OCI-LY1 (cell line): ENCODE data around the gene CLP1.

Experiments
- H2AFZ ChIP-seq: fragments of 200-600 bp; sonication (generic), shearing (Covaris generic); 2 replicates; pipeline ENCODE4 v1.6.0; 2014; ENCODE audit warnings: antibody characterized with exemption, mild to moderate bottlenecking, low read length
- H3F3A ChIP-seq: fragments of 200-600 bp; sonication (generic), shearing (Covaris generic); 2 replicates; pipeline ENCODE4 v1.6.0; 2014; ENCODE audit warnings: mild to moderate bottlenecking, antibody characterized with exemption, low read length, moderate library complexity; ENCODE audit not compliant: insufficient read depth
- H3K27ac ChIP-seq: fragments of 200-600 bp; sonication (generic); 2 replicates; pipeline ENCODE4 v1.5.1; 2014; ENCODE audit warnings: low read length, mixed run types, mild to moderate bottlenecking, low read depth; ENCODE audit not compliant: poor library complexity, severe bottlenecking
- H3K27me3 ChIP-seq: fragments of 200-600 bp; sonication (generic); 2 replicates; pipeline ENCODE4 v1.6.0; 2014; ENCODE audit warnings: antibody characterized with exemption, mild to moderate bottlenecking, low read length, moderate library complexity; ENCODE audit not compliant: insufficient read depth
- H3K36me3 ChIP-seq: fragments of 200-600 bp; sonication (generic); 2 replicates; pipeline ENCODE4 v1.6.1; 2014; ENCODE audit warnings: mild to moderate bottlenecking, antibody characterized with exemption, low read length, moderate library complexity, mixed read lengths; ENCODE audit not compliant: insufficient read depth
- H3K4me1 ChIP-seq: fragments of 200-600 bp; sonication (generic); 2 replicates; pipeline ENCODE4 v1.5.1; 2014; ENCODE audit warnings: mild to moderate bottlenecking, low read length, moderate library complexity; ENCODE audit not compliant: insufficient read depth, severe bottlenecking
- H3K4me2 ChIP-seq: fragments of 200-600 bp; sonication (generic), shearing (Covaris generic); 2 replicates; pipeline ENCODE4 v1.6.1; 2014; ENCODE audit warnings: low read length
- H3K4me3 ChIP-seq: fragments of 200-600 bp; sonication (generic); 2 replicates; pipeline ENCODE4 v1.5.1; 2014; ENCODE audit warnings: low read length, low read depth, mild to moderate bottlenecking, mixed read lengths; ENCODE audit not compliant: poor library complexity, severe bottlenecking
- H3K79me2 ChIP-seq: fragments of 200-600 bp; shearing (Covaris generic); 2 replicates; pipeline ENCODE4 v1.6.1; 2016; ENCODE audit warnings: mixed run types, low read length, mixed read lengths; ENCODE audit not compliant: insufficient read depth
- H3K9ac ChIP-seq: fragments of 200-600 bp; sonication (generic), shearing (Covaris generic); 2 replicates; pipeline ENCODE4 v1.6.1; 2014; ENCODE audit warnings: mild to moderate bottlenecking, low read length, mixed read lengths
- H3K9me2 ChIP-seq: fragments of 200-600 bp; sonication (generic), shearing (Covaris generic); 2 replicates; pipeline ENCODE4 v1.6.1; 2014; ENCODE audit warnings: low read depth, mild to moderate bottlenecking, low read length, mixed read lengths
- H3K9me3 ChIP-seq: fragments of 200-600 bp; shearing (Covaris generic); 2 replicates; pipeline ENCODE4 v1.6.1; 2014; ENCODE audit warnings: low read length, mixed read lengths
- H4K20me1 ChIP-seq: fragments of 200-600 bp; sonication (generic), shearing (Covaris generic); 2 replicates; pipeline ENCODE4 v1.6.0; 2016; ENCODE audit warnings: mild to moderate bottlenecking, low read length; ENCODE audit not compliant: insufficient read depth
- EZH2 ChIP-seq: fragments of 200-600 bp; sonication (generic), shearing (Covaris generic); IDR thresholded peaks from 2 replicates; pipeline ENCODE4 v1.8.0; 2017; ENCODE audit warnings: borderline replicate concordance, mixed run types, mild to moderate bottlenecking, antibody characterized with exemption, low read length, moderate library complexity, mixed read lengths
- TF ChIP-seq, protein P1 (sequence below): fragments of 200-600 bp; sonication (generic), shearing (Covaris generic); IDR thresholded peaks from 2 replicates; pipeline ENCODE4 v1.5.1; 2017; ENCODE audit warnings: mild to moderate bottlenecking, antibody characterized with exemption, low read length, moderate library complexity, mixed read lengths

The CLP1 gene

DNA sequence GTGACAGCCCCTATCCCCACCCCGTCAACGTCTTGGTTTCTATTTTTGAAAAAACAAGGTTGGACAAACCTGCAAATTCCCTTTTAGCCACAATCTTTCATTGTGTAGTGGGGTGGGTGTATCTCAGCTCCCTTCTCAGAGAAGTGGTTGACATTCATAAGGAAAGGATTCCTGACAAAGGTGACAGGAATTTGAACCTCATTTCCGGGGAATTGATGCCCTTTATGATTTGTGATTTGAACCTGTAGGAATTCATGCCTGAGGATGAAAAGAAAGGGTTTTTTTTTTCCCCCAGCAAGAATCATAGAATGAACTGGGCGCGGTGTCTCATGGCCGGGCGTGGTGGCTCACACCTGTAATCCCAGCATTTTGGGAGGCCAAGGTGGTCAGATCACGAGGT is 22.3 kb upstream of the CLP1 start:
- no peaks in the 10 kb centered on the region for H3K4me1 ChIP-seq
- H3K9me2 ChIP-seq, result no peaks in the 10 kb centered on the region
- no peaks in the 10 kb centered on the region for H3K9me3 ChIP-seq
- TF ChIP-seq, protein P1, sequence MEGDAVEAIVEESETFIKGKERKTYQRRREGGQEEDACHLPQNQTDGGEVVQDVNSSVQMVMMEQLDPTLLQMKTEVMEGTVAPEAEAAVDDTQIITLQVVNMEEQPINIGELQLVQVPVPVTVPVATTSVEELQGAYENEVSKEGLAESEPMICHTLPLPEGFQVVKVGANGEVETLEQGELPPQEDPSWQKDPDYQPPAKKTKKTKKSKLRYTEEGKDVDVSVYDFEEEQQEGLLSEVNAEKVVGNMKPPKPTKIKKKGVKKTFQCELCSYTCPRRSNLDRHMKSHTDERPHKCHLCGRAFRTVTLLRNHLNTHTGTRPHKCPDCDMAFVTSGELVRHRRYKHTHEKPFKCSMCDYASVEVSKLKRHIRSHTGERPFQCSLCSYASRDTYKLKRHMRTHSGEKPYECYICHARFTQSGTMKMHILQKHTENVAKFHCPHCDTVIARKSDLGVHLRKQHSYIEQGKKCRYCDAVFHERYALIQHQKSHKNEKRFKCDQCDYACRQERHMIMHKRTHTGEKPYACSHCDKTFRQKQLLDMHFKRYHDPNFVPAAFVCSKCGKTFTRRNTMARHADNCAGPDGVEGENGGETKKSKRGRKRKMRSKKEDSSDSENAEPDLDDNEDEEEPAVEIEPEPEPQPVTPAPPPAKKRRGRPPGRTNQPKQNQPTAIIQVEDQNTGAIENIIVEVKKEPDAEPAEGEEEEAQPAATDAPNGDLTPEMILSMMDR, result no peak
- no peak for TF ChIP-seq EZH2
- H3F3A ChIP-seq, result no peaks in the 10 kb centered on the region
- H3K9ac ChIP-seq, result no peak overlapping the region
- H3K79me2 ChIP-seq, result no peaks in the 10 kb centered on the region
- H3K27ac ChIP-seq, result no peak overlapping the region
- H3K4me3 ChIP-seq, result no peak overlapping the region
- H3K4me2 ChIP-seq, result no peak overlapping the region
- H3K27me3 ChIP-seq, result 0 out of 2 replicates have a peak, but pooled peaks cover 5% of the 10 kb centered on the region
- no peaks in the 10 kb centered on the region for H3K36me3 ChIP-seq
- no peaks in the 10 kb centered on the region for H4K20me1 ChIP-seq
- no peak overlapping the region for H2AFZ ChIP-seq

DNA sequence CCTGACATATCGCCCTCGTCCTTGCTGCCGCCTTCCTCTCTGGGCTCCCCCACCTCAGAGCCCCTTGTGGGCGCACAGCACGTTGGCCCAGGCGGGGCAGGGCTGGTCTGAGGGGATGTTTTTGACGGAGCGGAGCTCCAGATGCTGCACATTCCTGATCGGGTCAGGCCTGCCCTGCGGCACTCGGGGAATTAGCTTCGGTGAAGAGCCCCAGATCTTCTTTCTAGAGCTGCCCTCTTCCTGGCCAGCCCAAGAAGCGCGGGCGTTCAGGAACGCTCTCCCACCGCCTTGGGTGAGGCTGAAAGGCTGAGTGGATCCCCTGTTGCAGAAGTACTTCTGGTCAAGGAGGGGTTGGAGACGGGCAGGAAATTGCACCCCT is 19.9 kb upstream of the CLP1 start:
- H3K9me3 ChIP-seq, result no peaks in the 10 kb centered on the region
- no peak overlapping the region for H3K9ac ChIP-seq
- TF ChIP-seq, protein P1, result no peak
- no peak for TF ChIP-seq EZH2
- H3K27me3 ChIP-seq, result 0 out of 2 replicates have a peak, but pooled peaks cover 5% of the 10 kb centered on the region
- no peak overlapping the region for H2AFZ ChIP-seq
- H3K4me1 ChIP-seq, result no peaks in the 10 kb centered on the region
- H3K9me2 ChIP-seq, result no peaks in the 10 kb centered on the region
- no peaks in the 10 kb centered on the region for H4K20me1 ChIP-seq
- no peaks in the 10 kb centered on the region for H3K79me2 ChIP-seq
- H3F3A ChIP-seq, result no peaks in the 10 kb centered on the region
- no peak overlapping the region for H3K27ac ChIP-seq
- H3K4me2 ChIP-seq, result no peak overlapping the region
- H3K36me3 ChIP-seq, result no peaks in the 10 kb centered on the region
- H3K4me3 ChIP-seq, result no peak overlapping the region

DNA sequence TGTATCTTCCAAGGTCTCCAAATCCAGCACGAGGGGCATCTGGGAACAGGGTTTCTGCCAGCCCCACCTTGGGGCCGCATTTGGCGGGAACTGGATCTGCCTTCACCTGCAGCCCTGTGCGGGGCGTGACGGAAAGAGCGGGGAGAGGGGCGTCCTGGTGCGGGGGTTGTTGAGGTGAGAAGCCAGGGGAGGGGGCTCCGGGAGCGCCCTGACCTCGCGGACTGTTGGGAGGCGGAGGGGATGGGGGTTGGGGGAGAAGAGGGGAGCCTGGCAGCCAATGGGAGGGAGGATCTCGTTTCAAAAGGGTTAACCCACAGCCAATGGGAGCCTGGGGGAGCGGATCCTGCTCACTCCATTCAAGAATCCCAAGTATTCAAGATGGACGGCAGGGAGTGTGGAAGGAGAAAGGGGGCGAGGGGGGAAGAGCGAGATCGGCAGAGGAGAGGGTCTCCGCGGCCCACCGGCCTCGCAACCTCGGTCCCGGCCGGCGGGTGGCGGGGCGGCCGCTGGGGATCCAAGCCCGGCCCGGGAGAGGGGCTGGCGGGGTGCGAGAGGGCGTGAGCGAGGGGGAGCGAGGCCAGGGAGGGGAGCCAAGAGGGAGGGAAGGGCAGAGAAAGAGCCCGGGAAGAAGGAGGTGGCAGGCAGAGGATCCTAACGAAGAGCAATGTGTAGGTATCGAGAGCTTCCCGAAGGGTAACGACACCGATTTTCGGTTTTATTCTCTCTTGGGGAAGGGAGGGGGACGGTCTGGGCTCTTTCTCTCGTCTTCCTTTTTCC is 19.4 kb upstream of the CLP1 start:
- H3K36me3 ChIP-seq, result no peaks in the 10 kb centered on the region
- H3F3A ChIP-seq, result no peaks in the 10 kb centered on the region
- no peaks in the 10 kb centered on the region for H3K79me2 ChIP-seq
- no peak overlapping the region for H3K4me3 ChIP-seq
- 0 out of 2 replicates have a peak, but pooled peaks cover 5% of the 10 kb centered on the region for H3K27me3 ChIP-seq
- H2AFZ ChIP-seq, result no peak overlapping the region
- no peaks in the 10 kb centered on the region for H3K4me1 ChIP-seq
- no peaks in the 10 kb centered on the region for H3K9me3 ChIP-seq
- no peak overlapping the region for H3K27ac ChIP-seq
- H3K9ac ChIP-seq, result no peak overlapping the region
- H3K4me2 ChIP-seq, result no peak overlapping the region
- H3K9me2 ChIP-seq, result no peaks in the 10 kb centered on the region
- TF ChIP-seq, protein P1, result no peak
- no peak for TF ChIP-seq EZH2
- H4K20me1 ChIP-seq, result no peaks in the 10 kb centered on the region
